ENCODE data around the gene NOXO1. TPM values are rescaled to one million over a fixed set of nuclear protein-coding genes. Genes with fewer than 3 reads are reported as not detected.

NOXO1 gene
- total and polyA plus RNA-seq, 4 donors: 0.28 to 0.67 (median 0.63) TPM; not detected in 1

DNA sequence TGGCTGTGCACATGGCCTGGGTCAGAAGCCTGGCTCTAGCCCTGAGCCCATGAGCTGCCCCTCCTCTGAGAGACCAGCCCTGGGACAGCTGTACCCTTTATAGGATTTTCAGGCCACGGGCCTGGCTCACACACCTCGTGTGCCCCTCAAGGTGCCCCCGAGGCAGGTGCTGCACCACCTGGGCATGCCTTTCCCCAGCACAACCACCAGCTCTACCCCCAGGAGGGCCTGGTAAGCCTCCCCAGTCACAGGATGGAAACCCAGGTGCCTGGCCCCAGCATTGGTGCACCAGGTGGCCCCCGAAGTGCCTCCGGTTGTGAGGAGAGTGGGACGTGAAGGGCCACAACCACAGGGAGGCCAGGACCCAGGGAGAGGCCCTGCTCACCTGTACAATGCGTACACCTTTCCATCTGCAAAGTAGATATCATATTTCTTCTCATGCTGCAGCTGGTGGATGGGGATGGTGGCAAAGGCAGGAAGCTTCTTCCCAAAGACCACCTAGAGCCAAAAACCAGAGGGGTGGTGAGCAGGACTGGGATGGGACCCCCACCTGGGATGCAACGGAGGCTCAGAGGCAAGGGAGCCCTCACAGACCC lies 22.1 kb upstream of the NOXO1 start:
- no peaks in the 10 kb centered on the region for H3K9me3 ChIP-seq (ENCODE audit: control insufficient read depth in 4 of 4, low read length in 3 of 4)
- 79% methylated on average over 8 of the region's 8 CpGs for WGBS
- no peak for TF ChIP-seq YY1 (IDR thresholded peaks at IDR 0.05)
- TF ChIP-seq, protein P1, sequence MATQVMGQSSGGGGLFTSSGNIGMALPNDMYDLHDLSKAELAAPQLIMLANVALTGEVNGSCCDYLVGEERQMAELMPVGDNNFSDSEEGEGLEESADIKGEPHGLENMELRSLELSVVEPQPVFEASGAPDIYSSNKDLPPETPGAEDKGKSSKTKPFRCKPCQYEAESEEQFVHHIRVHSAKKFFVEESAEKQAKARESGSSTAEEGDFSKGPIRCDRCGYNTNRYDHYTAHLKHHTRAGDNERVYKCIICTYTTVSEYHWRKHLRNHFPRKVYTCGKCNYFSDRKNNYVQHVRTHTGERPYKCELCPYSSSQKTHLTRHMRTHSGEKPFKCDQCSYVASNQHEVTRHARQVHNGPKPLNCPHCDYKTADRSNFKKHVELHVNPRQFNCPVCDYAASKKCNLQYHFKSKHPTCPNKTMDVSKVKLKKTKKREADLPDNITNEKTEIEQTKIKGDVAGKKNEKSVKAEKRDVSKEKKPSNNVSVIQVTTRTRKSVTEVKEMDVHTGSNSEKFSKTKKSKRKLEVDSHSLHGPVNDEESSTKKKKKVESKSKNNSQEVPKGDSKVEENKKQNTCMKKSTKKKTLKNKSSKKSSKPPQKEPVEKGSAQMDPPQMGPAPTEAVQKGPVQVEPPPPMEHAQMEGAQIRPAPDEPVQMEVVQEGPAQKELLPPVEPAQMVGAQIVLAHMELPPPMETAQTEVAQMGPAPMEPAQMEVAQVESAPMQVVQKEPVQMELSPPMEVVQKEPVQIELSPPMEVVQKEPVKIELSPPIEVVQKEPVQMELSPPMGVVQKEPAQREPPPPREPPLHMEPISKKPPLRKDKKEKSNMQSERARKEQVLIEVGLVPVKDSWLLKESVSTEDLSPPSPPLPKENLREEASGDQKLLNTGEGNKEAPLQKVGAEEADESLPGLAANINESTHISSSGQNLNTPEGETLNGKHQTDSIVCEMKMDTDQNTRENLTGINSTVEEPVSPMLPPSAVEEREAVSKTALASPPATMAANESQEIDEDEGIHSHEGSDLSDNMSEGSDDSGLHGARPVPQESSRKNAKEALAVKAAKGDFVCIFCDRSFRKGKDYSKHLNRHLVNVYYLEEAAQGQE (IDR thresholded peaks at IDR 0.05): no peak
- no peak for TF ChIP-seq JUND (IDR thresholded peaks at IDR 0.05)
- no peak for TF ChIP-seq ATF3 (IDR thresholded peaks at IDR 0.05)
- no peak for TF ChIP-seq SP1 (IDR thresholded peaks at IDR 0.05)
- TF ChIP-seq TAF1 (conservative IDR thresholded peaks at IDR 0.05): no peak
- TF ChIP-seq, protein P2, sequence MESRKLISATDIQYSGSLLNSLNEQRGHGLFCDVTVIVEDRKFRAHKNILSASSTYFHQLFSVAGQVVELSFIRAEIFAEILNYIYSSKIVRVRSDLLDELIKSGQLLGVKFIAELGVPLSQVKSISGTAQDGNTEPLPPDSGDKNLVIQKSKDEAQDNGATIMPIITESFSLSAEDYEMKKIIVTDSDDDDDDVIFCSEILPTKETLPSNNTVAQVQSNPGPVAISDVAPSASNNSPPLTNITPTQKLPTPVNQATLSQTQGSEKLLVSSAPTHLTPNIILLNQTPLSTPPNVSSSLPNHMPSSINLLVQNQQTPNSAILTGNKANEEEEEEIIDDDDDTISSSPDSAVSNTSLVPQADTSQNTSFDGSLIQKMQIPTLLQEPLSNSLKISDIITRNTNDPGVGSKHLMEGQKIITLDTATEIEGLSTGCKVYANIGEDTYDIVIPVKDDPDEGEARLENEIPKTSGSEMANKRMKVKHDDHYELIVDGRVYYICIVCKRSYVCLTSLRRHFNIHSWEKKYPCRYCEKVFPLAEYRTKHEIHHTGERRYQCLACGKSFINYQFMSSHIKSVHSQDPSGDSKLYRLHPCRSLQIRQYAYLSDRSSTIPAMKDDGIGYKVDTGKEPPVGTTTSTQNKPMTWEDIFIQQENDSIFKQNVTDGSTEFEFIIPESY (IDR thresholded peaks at IDR 0.05): no peak
- TF ChIP-seq FOXA2 (IDR thresholded peaks at IDR 0.05): no peak
- TF ChIP-seq MAX (IDR thresholded peaks at IDR 0.05): no peak
- no peak for TF ChIP-seq NR2F2 (IDR thresholded peaks at IDR 0.05)
- no peak for TF ChIP-seq RXRA (IDR thresholded peaks at IDR 0.05)
- no peak for TF ChIP-seq GABPA (IDR thresholded peaks at IDR 0.05 in 1 of 2, conservative IDR thresholded peaks at IDR 0.05 in 1 of 2)
- no peak for TF ChIP-seq HNF4A (conservative IDR thresholded peaks at IDR 0.05)
- TF ChIP-seq CTCF (IDR thresholded peaks at IDR 0.05; ENCODE audit: low read depth, low read length, missing input control): no peak
- TF ChIP-seq FOXA1 (IDR thresholded peaks at IDR 0.05): no peak
- no peak for TF ChIP-seq EGR1 (IDR thresholded peaks at IDR 0.05; ENCODE audit: low read depth in 2 of 2)
- no peak for TF ChIP-seq HNF4G (IDR thresholded peaks at IDR 0.05)
- H3K4me1 ChIP-seq (ENCODE audit: control insufficient read depth in 4 of 4, insufficient read depth in 4 of 4, low read length in 3 of 4): peaks cover 36 to 48% (median 41%) of the 10 kb centered on the region in 4 donors
- H3K36me3 ChIP-seq (ENCODE audit: control insufficient read depth in 4 of 4, insufficient read depth in 3 of 4, low read depth in 1 of 4, low read length in 3 of 4): peaks cover 19 to 49% (median 22%) of the 10 kb centered on the region in 4 donors
- H3K4me3 ChIP-seq (ENCODE audit: low read depth in 1 of 3, low read length in 3 of 3): no peak overlapping the region
- no peak overlapping the region for H3K9ac ChIP-seq (ENCODE audit: low read depth in 1 of 2, low read length in 2 of 2)
- H3K27ac ChIP-seq (ENCODE audit: low read depth in 1 of 2, low read length in 2 of 2): no peak overlapping the region
- H3K27me3 ChIP-seq (ENCODE audit: control insufficient read depth in 4 of 4, insufficient read depth in 4 of 4, low read length in 3 of 4): no peaks in the 10 kb centered on the region
- no peak for DNase-seq (ENCODE audit: low spot score)

Data from liver (tissue), 9 donors.